Measurements from ENCODE around the gene OOSP4A.

GRCh38 chr11:59957094-59957493 is 6.7 kb upstream of the OOSP4A start:
- TF ChIP-seq POLR2A (IDR thresholded peaks at IDR 0.05) = no peak
- no peak for TF ChIP-seq CTCF (IDR thresholded peaks at IDR 0.05)
- no peak for TF ChIP-seq EP300 (IDR thresholded peaks at IDR 0.05)
- no peak for TF ChIP-seq POLR2AphosphoS5 (IDR thresholded peaks at IDR 0.05)

Measured in sigmoid colon (tissue), 4 donors.